HG03280 (cell line): ENCODE results near the gene IL26.
"Not testable (repeated sequence)": the region's sequence is repeated elsewhere in the genome, so short reads cannot be mapped to it uniquely, and the experiment has no call there.

Source experiments
- ATAC-seq: cut with Tn5 transposase; IDR thresholded peaks from one replicate; pipeline ENCODE4 v1.9.1; 2021; ENCODE audit warnings: mild to moderate bottlenecking, moderate library complexity; ENCODE audit not compliant: unreplicated experiment

Gene IL26

DNA sequence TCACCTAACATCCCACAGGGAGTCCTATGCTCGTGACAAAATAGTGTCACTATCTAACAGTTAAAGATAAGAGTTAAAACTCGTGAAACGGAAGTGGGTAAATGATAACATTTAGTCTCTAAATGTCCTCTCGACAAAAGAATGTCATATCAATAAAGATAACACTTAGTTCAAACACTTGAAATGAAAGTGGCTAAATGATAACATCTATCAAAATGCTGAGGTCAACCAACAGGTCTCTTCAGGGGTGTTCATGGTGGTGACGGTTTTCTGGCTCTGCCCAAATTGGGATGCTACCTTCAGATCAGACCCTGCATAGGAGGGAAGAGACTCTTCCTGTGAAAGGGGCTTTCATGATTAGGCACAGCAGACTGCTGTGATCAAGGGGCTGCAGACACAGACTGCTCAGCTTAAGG lies 22.1 kb downstream of the IL26 start:
- ATAC-seq = no peak

DNA sequence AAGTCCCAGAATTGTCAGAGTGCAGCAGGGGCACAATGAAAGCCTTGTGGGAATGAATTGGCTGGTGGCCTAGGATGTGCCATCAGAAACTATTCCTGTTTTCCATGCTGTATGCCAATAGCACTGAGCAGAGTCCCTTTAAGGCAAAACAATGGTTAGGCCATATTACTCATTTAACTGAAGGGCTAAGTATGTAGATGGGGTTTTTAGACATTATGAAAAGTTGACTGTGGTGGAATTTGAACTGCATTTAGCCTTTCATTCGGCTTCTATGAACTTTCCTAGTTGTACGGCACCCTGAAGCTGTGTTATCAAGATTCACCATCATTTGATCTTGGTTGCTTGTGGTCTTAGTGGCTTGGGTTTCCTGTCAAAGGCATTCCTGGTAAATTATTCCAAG lies 24.8 kb downstream of the IL26 start:
- no peak for ATAC-seq

GRCh38 chr12:68199127-68199526 lies 26.5 kb downstream of the IL26 start:
- ATAC-seq = no peak

GRCh38 chr12:68198507-68199086 lies 27.0 kb downstream of the IL26 start:
- no peak for ATAC-seq

GRCh38 chr12:68190301-68190700 lies 35.3 kb downstream of the IL26 start:
- no peak for ATAC-seq

DNA sequence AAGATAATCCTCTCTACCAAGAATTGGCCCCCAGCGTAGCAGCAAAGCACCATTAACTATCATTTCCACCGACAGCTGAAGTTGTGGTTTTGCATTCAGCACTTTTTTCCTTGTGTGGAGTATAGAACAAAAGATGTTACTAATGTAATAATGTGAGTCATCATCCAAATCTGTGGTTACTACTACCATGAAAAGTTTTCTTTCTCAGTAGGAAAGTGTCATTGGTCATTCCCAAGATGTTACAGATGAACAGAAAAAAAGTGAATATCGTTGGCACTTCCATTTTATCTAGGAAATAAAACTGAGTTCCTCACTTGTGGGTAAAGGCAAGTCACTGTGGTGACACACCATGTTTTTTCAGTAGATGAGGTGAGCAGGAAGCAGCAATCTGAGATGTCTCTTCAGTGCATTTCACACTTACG lies 35.8 kb downstream of the IL26 start:
- ATAC-seq = no peak

DNA sequence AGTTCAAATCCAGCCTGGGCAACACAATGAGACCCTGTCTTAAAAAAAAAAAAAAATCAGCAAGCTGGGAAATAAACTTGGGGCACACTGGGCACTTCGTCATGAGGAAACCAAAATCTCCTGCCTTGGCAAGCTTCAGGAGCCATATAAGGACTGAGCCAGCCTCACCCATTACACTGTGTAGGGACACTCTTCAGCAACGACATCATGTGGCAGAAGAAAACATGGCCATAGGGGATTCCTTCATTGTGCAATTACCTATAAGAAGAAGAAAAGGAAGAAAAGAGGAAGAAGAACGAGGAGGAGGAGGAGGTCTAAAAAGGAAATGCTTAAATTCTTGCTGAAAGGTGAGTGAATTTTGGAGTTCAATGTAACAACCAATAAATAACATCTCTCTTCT lies 40.0 kb downstream of the IL26 start:
- no peak for ATAC-seq

DNA sequence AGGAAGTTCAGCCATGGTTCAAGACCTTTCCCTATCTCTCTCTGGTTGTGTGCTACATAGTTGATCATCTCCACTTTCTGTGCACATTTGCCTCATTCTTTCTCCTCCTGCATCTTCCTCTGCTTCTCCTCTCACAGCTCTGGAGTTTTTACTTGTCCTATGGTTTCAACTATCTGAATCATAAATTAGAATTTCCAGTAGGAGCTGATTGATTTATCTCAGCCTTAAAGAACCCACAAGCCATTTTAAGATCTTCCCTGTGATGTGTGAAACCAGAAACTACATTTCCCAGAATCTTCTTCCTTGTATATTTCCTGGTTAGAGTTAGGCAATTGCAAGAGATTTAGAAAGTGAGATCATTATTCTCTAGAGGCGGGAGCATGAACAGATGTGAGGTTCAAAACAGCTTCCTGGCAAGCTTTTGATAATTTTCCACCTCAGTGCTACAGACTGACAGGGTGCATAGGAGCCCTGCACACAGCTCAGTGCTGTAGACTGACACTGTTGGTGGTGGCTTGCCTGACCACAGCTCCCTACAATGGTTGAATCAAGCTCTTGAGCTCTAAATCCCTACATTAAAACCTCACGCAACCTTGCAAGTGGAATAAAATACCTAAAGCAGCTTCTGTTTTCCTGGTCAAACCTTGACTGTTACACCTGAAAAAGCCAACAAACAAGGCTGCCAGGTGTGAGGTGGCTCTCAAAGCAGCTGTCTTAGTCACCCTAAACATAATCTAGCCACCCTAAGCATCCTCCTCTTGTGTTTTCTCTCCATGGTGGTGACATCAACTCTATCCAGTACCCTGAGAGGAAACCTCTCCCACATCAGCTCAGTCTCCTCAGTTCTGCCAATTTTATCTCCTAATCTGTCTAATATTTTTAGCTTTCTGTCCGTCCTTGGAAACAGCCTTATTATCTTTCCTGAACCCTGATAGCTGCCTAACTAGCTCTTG lies 44.5 kb downstream of the IL26 start:
- ATAC-seq = no peak

- ATAC-seq = no peak
Measured at GRCh38 chr12:68178774-68179439, 46.7 kb downstream of the IL26 start.

GRCh38 chr12:68178184-68178583 lies 47.4 kb downstream of the IL26 start:
- ATAC-seq = no peak

DNA sequence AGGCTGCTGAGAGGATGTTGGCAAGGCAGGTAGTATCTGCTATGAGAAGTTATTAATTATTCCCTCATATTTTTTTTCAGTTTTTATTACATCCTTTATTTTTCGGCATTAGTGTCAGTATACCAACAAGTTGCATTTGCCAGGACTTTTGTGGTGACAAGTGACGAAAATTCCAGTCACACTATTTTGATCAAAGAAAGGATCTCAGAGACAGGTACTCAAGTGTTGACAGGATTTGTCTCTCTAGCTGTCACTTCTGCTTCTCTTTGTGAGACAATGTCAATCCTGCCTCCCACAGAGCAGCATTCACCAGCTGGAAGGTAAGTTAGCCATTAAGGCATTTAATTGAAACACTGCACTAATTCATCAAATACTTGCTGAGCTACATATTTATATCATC lies 48.0 kb downstream of the IL26 start:
- ATAC-seq = no peak

DNA sequence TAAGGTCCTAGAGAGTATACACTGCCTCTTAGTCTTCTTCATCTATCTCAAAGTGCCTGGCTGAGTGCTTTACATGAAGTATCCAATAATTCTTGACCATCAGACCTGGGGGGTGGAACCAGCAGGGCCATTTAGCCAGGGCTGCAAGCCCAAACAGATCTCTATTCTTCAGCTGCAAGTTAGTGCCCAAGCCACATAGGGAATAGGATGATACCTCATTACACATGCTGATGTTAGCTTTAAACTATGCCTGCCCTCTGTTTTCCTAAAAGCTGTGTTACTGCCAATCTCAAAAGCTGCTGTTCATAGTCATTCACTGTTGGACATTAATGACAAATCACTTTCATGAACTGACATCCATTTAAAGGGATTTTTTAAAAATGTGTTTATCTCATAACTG lies 49.4 kb downstream of the IL26 start:
- ATAC-seq = no peak

DNA sequence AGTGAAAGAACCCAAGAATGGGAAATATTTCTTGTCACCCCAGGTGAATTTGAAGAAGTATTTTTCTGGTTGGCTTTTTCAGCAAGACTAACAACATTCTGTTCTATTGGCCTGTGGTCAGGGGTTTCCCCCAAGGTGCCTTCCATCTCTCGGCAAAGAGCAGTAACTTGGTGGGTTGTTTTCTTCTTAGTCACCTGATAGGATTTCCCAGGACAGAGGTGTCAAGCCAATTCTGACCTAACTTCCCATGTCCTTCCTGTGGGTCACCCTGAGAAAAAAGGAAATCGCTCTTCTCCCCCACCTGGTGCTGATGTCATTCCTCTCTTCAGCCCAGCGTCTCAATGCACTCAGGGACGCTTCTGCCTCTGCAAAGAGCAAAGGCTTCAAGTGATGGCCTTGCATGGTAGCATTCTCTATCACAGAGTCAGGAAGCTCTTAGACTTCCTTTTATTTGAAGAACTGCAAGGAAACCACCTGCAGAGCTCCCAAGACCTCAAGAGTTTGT lies 50.0 kb downstream of the IL26 start:
- ATAC-seq = peak; percentile 78

DNA sequence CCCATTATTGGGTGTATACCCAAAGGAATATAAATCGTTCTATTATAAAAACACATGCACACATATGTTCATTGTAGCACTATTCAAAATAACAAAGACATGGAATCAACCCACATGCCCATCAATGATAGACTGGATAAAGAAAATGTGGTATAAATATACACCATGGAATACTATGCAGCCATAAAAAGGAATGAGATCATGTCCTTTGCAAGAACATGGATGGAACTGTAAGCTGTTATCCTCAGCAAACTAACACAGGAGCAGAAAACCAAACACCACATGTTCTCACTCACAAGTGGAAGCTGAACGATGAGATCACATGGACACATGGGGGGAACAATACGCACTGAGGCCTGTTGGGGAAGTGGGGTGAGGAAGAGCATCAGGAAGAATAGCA lies 50.8 kb downstream of the IL26 start:
- ATAC-seq = not testable (repeated sequence)

GRCh38 chr12:68173792-68174191 lies 51.8 kb downstream of the IL26 start:
- ATAC-seq = no peak

GRCh38 chr12:68170726-68171125 lies 54.9 kb downstream of the IL26 start:
- ATAC-seq = no peak

DNA sequence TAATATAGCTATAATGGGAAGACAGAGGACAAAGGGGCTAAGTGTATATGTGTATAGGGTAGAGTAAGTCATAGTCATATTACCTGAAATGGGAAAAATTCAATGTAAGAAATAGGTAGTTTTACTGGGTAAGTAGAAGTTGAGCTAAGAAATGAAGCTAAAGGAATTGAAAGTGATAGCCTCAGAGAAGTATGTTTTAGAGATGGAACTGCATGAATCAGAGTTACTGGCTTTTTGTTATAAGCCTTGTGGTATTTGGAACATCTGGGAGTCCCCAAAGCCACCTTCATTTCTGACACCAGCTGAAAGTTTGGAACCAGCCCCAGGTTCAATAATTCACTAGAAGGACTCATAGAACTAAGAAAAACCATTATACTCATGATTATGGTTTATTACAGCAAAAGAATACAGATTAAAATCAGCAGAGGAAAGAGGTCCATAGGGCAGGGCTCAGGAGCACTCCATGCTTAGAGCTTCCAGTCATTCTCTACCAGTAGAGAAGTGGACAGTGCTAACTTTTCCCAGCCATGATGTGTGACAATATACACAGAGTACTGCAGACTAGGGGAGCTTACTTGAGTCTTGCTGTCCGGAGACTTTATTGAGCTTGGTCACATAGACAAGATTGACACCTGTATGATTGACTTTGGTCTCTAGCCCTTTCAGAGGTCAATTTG lies 56.3 kb downstream of the IL26 start:
- no peak for ATAC-seq

DNA sequence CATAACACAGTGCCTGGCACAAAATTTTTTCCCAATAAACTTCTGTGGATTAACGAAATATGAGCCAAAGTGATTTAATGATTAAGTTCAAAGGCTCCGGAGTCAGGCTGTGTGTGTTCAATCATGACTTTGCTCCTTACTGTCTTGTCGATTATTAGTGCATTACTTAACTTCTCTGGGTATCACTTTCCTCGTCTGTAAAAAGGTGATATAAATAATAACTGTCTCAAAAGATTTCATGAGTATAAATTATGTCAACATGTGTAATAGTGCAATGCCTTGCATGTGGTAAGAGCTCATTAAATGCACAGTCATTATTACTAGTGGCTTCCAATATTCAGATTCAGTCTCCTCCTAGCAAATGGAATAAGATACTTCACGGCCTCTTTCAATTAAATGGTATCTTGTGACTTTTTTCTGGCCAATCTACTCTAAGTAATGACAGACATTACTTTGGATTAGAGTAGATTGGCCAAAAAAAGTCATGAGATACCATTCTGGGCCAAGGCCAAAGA lies 59.2 kb downstream of the IL26 start:
- no peak for ATAC-seq

GRCh38 chr12:68163560-68164081 lies 62.0 kb downstream of the IL26 start:
- ATAC-seq = no peak

- ATAC-seq = no peak
Measured at GRCh38 chr12:68162374-68162773, 63.2 kb downstream of the IL26 start.
